Frontal cortex (tissue), 4 donors: ENCODE results near the gene SUCO. TPM values are rescaled to one million over a fixed set of nuclear protein-coding genes. Genes with fewer than 3 reads are reported as not detected.
"Not testable (repeated sequence)": the region's sequence is repeated elsewhere in the genome, so short reads cannot be mapped to it uniquely, and the experiment has no call there.

Source experiments
- DNase-seq, 2 donors: peaks; one replicate each; pipeline ENCODE4 v3.0.0; 2012; ENCODE audit warnings: low spot score in 2 of 2
- FAIRE-seq: peaks from 2 replicates; lab custom pipeline; 2012; peaks lifted over from hg19 to GRCh38; lab: Jason Lieb, UNC
- total RNA-seq: library from RNA; depleted of rRNA; stranded (reverse); fragments of >200 nt; gene quantifications from one replicate; pipeline ENCODE4 v1.2.3, GENCODE V29; 2014
- donor health status: control.
- donor health status: control.
- donor health status: control.

SUCO gene
- total RNA-seq, 1 donor from 2014 or later, result 77.0 TPM

DNA sequence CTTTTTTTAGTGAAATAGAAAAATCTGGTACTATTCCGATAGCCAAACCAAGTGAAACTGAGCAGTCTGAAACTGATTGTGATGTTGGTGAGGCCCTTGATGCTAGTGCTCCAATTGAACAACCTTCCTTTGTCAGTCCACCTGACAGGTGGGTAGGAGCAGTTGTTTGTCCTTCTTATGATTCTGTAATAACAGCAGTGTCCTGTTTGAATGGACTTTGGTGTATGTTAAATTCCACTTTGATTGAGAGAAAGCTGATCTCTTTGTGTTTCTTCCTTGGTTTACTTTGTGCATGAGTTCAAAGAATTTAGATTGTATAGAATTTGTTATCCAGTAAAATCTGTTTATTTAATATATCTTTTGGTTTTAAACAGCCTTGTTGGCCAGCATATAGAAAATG, 24.3 kb downstream of the SUCO start:
- DNase-seq, result no peak
- no peak for FAIRE-seq

- FAIRE-seq, result no peak
- DNase-seq, result no peak
Measured at GRCh38 chr1:172559572-172560210, 26.7 kb downstream of the SUCO start.

DNA sequence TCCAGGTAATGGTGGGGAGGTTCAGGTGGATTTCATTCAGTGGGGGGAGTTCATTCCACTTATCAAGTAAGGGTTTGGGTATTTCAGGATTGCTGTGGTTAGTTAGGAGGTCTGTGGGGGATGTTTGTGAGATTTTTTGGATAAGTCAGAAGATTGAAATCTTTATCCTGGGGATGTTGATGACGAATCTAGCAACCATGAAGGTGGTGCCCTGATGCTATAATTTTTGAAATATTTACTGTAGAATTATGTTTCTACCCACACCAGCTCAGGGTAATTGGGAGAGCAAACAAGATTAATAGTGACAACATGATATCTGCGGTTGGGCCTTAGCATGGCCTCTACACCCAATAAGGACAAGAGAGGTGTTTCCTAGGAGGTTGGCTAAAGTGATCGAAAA, 28.3 kb downstream of the SUCO start:
- FAIRE-seq (no peak), DNase-seq (no peak)

GRCh38 chr1:172566196-172566997, 33.4 kb downstream of the SUCO start:
- no peak for FAIRE-seq

GRCh38 chr1:172567720-172568119, 34.8 kb downstream of the SUCO start:
- DNase-seq (no peak), FAIRE-seq (no peak)

More at GRCh38 chr1:172566196-172566997, 33.4 kb downstream of the SUCO start:
- DNase-seq, result no peak

- DNase-seq (no peak), FAIRE-seq (no peak)
Measured at GRCh38 chr1:172574080-172574479, 41.1 kb downstream of the SUCO start.

DNA sequence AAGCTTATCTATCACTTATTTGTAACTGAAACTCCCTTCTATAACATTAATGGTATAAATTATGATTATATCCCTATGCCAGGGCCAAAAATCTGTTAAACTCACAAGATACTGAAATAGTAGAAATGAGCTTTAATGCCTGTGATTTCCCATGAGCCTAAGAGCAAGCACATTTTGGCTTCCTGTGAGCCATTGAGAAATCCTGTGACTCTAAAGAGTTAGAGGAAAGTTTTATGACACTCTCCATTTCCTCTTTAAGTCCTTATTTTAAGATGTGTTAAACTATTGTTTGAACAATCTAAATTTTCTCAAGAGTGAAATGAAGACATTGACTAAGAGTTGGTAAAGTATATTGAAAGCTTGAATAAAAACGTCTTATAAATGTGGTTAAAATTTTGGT, 45.6 kb downstream of the SUCO start:
- DNase-seq (no peak), FAIRE-seq (no peak)

- DNase-seq (no peak), FAIRE-seq (no peak)
Measured at GRCh38 chr1:172581273-172581672, 48.3 kb downstream of the SUCO start.

DNA sequence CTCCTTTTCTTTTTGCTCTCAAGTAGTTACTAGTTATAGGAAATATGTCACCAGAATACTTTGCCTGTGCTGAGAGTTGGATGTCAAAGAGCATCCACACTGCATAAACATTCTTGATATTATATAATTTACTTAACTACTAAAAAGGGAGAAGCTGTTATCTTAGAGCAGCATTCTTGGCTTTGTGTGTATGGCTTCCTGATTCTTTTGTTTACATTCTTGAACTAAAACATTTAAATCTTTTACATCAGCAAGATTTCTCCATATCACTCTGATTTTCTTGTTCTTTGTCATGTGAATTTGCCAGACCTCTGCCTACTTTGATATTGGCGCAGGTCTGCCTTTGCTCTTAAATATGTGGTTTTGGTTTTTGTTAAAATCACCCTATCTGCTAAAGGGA, 48.8 kb downstream of the SUCO start:
- no peak for DNase-seq
- FAIRE-seq, result no peak

DNA sequence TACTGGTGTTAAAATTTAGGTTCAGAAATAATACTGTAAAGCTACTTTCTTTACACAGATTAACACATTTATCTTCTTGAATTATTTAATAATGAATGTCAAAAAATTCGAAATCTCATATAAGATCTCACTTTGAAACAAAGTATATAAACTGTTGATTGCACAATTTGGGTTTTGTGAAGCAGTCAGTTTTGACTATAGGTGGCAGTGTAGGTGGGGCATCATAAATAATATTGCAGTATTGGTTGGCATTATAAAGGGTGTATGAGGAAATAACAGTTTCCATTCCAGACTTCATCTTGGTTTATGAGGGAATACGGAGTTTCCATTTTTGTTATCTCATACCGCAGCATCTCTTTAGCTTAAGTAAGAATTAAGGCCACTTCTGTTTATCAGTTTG, 49.9 kb downstream of the SUCO start:
- DNase-seq (no peak), FAIRE-seq (no peak)

- no peak for FAIRE-seq
- no peak for DNase-seq
Measured at GRCh38 chr1:172585348-172585747, 52.4 kb downstream of the SUCO start.

DNA sequence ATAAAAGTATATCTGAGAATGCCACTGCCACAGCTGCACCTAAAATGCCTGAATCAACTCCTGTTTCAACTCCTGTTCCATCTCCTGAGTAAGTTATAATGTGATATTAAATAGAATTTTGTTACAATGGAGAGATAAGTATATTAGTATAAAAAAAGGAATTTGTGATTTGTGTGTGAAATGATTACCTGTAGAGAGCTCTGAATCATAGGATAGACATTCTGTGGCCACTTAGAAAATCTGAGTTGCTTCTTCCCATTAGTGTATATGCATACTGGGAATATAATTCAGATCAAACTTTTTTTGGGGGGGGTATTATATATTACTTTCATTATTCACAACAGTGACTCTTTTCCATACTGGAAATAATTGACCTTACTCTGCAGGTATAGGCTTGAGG, 52.9 kb downstream of the SUCO start:
- FAIRE-seq, result no peak

DNA sequence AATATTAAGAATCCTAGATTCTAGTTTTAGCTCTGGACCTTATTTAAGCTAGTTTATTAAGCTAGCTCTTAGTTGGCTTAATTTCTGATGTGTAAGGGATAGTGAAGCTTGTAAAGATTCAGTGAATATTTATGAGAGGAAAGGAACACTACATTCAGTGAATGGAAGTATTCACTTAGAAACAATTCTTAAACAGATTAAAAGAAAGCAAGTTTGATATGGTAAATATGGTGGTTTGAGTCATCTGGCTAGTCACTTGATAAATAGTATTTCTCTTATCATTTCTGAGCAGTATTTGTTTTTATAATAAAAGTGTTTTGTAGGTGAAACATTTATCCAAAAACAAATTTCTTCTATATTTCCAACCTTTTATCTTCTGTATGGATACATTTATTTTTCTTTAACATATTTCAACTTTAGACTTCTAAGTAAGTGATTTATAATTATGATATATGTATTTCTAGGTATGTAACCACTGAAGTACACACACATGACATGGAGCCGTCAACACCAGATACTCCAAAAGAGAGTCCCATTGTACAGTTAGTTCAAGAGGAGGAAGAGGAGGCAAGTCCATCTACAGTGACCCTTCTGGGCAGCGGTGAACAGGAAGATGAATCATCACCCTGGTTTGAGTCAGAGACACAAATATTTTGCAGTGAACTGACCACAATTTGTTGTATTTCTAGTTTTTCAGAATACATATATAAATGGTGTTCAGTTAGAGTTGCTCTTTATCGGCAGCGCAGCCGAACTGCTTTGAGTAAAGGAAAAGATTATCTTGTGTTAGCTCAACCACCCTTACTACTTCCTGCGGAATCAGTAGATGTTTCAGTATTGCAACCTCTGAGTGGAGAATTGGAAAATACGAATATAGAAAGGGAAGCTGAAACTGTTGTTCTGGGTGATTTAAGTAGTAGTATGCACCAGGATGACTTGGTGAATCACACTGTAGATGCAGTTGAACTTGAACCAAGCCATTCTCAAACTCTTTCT, 55.6 kb downstream of the SUCO start:
- FAIRE-seq, result no peak
- no peak for DNase-seq

More for the DNA sequence above, 52.9 kb downstream of the SUCO start:
- no peak for DNase-seq

GRCh38 chr1:172589553-172589952, 56.6 kb downstream of the SUCO start:
- no peak for DNase-seq
- no peak for FAIRE-seq

DNA sequence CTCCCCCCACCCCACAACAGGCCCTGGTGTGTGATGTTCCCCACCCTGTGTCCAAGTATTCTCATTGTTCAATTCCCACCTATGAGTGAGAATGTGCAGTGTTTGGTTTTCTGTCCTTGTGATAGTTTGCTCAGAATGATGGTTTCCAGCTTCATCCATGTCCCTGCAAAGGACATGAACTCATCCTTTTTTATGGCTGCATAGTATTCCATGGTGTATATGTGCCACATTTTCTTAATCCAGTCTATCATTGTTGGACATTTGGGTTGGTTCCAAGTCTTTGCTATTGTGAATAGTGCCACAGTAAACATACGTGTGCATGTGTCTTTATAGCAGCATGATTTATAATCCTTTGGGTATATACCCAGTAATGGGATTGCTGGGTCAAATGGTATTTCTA, 58.5 kb downstream of the SUCO start:
- DNase-seq, FAIRE-seq: not testable (repeated sequence)

DNA sequence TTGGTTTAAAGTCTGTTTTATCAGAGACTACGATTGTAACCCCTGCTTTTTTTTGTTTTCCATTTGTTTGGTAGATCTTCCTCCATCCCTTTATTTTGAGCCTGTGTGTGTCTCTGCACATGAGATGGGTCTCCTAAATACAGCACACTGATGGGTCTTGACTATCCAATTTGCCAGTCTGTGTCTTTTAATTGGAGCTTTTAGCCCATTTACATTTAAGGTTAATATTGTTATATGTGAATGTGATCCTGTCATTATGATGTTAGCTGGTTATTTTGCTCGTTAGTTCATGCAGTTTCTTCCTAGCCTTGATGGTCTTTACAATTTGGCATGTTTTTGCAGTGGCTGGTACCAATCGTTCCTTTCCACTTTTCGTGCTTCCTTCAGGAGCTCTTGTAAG, 62.1 kb downstream of the SUCO start:
- not testable (repeated sequence) for DNase-seq, FAIRE-seq

GRCh38 chr1:172596782-172597181, 63.8 kb downstream of the SUCO start:
- not testable (repeated sequence) for DNase-seq, FAIRE-seq

- FAIRE-seq, result no peak
Measured at GRCh38 chr1:172599912-172600311, 67.0 kb downstream of the SUCO start.

DNA sequence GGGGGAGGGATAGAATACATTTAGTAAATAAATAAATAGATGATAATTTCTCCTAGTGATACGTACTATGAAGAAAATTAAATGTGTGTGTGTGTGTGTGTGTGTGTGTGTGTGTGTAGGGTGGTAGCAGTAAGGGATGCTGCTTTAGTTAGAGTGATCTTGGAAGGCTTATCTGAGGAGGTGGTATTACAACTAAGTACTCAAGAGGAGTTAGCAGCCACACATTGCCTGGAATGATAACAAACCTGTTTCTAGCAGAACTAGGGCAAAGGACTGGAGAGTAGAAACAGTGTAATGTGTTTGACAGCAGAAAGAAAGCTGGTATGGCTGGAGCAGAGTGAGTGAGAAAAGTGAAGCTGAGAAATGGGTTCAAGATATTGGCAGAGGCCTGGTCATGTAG, 67.7 kb downstream of the SUCO start:
- FAIRE-seq (no peak), DNase-seq (no peak)

More at GRCh38 chr1:172599912-172600311, 67.0 kb downstream of the SUCO start:
- no peak for DNase-seq

DNA sequence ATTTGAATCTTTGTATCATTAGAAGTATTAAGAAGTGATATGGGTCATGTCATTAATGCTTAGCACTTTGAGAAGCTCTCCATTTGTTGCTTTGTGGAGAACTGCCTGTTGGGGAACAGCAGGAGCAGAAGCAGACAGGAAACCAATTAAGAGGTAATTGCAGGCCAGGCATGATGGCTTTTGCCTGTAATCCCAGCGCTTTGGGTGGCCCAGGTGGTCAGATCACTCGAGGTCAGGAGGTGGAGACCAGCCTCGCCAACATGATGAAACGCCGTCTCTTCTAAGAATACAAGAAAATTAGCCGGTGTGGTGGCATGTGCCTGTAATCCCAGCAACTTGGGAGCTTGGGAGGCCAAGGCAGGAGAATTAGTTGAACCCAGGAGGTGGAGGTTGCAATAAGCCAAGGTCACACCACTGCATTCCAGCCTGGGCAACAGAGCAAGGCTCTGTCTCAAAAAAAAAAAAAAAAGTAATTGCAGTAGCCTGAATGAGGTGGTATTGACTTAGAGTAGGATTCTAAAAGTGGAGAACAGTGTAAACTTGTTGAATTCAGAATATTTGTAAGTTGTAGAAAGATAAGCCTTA, 68.2 kb downstream of the SUCO start:
- DNase-seq (no peak), FAIRE-seq (no peak)
